GM12892 (cell line): Measurements from ENCODE around the gene GRAMD4.

Experiments
- POLR2A ChIP-seq: IDR thresholded peaks from 2 replicates; pipeline ENCODE4 v1.6.1; 2011; ENCODE audit warnings: low read depth, low read length, control low read depth
- TAF1 ChIP-seq: IDR thresholded peaks from 2 replicates; pipeline ENCODE4 v1.6.1; 2011; ENCODE audit warnings: low read depth, mild to moderate bottlenecking, control low read depth, low read length, borderline replicate concordance

DNA sequence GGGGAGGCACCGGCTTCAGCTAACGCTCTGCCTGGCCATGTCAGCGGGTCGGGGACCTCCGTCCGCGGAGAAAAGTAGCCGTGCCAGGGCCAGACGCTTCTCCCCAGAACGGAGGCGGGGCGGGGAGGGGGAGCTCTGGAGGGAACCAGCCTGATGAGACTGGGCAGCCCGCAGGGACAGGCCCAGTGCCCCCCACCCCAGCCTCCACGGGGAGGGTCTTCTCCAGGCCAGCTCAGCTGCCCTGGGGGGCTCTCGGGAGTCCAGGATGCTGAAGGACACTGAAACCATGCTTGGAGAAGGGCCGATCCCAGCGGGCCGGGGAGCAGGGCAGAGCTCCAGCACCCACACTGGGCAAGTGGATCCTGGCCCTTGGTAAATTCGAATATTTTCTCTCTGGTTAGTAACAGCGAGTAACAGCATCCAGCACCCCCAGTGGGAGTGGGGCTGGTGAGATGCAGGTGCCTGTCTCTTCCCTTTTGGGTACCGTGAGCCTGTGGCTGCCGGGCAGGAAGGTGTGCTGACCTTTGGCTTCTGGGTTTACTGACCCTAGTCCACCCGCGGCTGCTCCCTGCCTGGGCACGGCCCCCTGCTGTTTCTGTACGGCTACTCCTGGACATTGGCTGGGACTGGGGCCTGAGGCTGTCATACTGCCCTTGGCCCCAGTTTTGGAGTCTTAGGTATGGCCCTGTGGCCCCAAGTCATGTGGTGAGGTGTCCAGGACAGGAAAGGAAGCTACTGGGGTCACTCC is 35.8 kb downstream of the GRAMD4 start:
- TF ChIP-seq POLR2A (no peak), TAF1 (no peak)
